ENCODE measurements around the gene DCLK1.

Gene DCLK1

DNA sequence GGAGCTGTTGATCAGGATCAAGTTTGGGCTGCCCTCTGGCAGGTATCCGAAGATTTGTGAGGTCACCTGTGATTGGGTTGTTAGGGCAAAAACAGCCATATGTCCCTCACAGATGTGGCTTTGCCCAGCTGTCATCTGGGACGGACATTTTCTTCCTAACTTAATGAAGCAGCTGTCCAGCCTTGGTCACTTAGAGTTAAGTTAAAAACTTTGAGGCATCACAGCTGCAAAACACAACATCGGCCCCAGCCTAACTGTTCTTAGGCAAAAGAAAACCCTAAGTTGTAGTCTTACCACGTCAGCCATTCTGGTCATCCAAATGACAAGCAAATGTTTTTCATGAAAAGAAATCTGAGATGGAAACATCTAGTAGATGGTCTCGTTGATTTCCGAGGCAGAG, 318.4 kb downstream of the DCLK1 start:
- DNase-seq (ENCODE audit: low read depth) = no peak
- H3K4me3 ChIP-seq (ENCODE audit: low read depth, low read length) = no peak overlapping the region
- in situ Hi-C loops (cut with HindIII; ENCODE audit: low sequenced_read_pairs) = no loop called here
- no peak for TF ChIP-seq CTCF (IDR thresholded peaks at IDR 0.05; ENCODE audit: low read depth, low read length, missing control alignments)

GRCh38 chr13:35810321-35810720, 320.9 kb downstream of the DCLK1 start:
- in situ Hi-C loops (cut with HindIII; ENCODE audit: low sequenced_read_pairs) = no loop called here

GRCh38 chr13:35808846-35809245, 322.3 kb downstream of the DCLK1 start:
- DNase-seq (ENCODE audit: low read depth) = no peak
- TF ChIP-seq CTCF (IDR thresholded peaks at IDR 0.05; ENCODE audit: low read depth, low read length, missing control alignments) = no peak
- in situ Hi-C loops (cut with HindIII; ENCODE audit: low sequenced_read_pairs) = no loop called here
- H3K4me3 ChIP-seq (ENCODE audit: low read depth, low read length) = no peak overlapping the region

More at GRCh38 chr13:35810321-35810720, 320.9 kb downstream of the DCLK1 start:
- TF ChIP-seq CTCF (IDR thresholded peaks at IDR 0.05; ENCODE audit: low read depth, low read length, missing control alignments) = no peak
- no peak for DNase-seq (ENCODE audit: low read depth)
- H3K4me3 ChIP-seq (ENCODE audit: low read depth, low read length) = no peak overlapping the region

- DNase-seq (ENCODE audit: low read depth) = no peak
- TF ChIP-seq CTCF (IDR thresholded peaks at IDR 0.05; ENCODE audit: low read depth, low read length, missing control alignments) = no peak
- in situ Hi-C loops (cut with HindIII; ENCODE audit: low sequenced_read_pairs) = no loop called here
- no peak overlapping the region for H3K4me3 ChIP-seq (ENCODE audit: low read depth, low read length)
Measured at GRCh38 chr13:35804901-35805300, 326.3 kb downstream of the DCLK1 start.

GRCh38 chr13:35797991-35798390, 333.2 kb downstream of the DCLK1 start:
- in situ Hi-C loops (cut with HindIII; ENCODE audit: low sequenced_read_pairs) = no loop called here
- no peak overlapping the region for H3K4me3 ChIP-seq (ENCODE audit: low read depth, low read length)
- TF ChIP-seq CTCF (IDR thresholded peaks at IDR 0.05; ENCODE audit: low read depth, low read length, missing control alignments) = no peak
- no peak for DNase-seq (ENCODE audit: low read depth)

- no peak for TF ChIP-seq CTCF (IDR thresholded peaks at IDR 0.05; ENCODE audit: low read depth, low read length, missing control alignments)
- no peak overlapping the region for H3K4me3 ChIP-seq (ENCODE audit: low read depth, low read length)
- DNase-seq (ENCODE audit: low read depth) = no peak
- in situ Hi-C loops (cut with HindIII; ENCODE audit: low sequenced_read_pairs) = no loop called here
Measured at GRCh38 chr13:35797244-35797643, 333.9 kb downstream of the DCLK1 start.

GRCh38 chr13:35796623-35797022, 334.6 kb downstream of the DCLK1 start:
- TF ChIP-seq CTCF (IDR thresholded peaks at IDR 0.05; ENCODE audit: low read depth, low read length, missing control alignments) = no peak
- in situ Hi-C loops (cut with HindIII; ENCODE audit: low sequenced_read_pairs) = no loop called here
- no peak overlapping the region for H3K4me3 ChIP-seq (ENCODE audit: low read depth, low read length)
- no peak for DNase-seq (ENCODE audit: low read depth)
